Spleen (tissue), 11 donors: ENCODE data around the gene ZBTB7C. TPM values are rescaled to one million over a fixed set of nuclear protein-coding genes. Genes with fewer than 3 reads are reported as not detected.

Experiments used
- DNase-seq: peaks from one replicate; pipeline ENCODE4 v3.0.0-alpha.2; 2020
- H3K27ac ChIP-seq, 8 donors: fragments of 200-600 bp; sonication (generic) in 7 of 8; 1 replicate in 4 of 8; 2 replicates in 4 of 8; pipeline versions ENCODE4 v1.5.0 to v1.8.0; 2016 to 2021; ENCODE audit warnings: inconsistent platforms in 4 of 8, mild to moderate bottlenecking in 4 of 8, moderate library complexity in 1 of 8
- H3K27me3 ChIP-seq, 7 donors: fragments of 200-600 bp; sonication (generic) in 6 of 7; replicated peaks in 1 of 7; 1 replicate in 4 of 7; 2 replicates in 3 of 7; pipeline versions ENCODE4 v1.5.0 to v1.8.0; 2016 to 2021; ENCODE audit warnings: inconsistent platforms in 3 of 7, mild to moderate bottlenecking in 1 of 7
- H3K36me3 ChIP-seq, 6 donors: fragments of 200-600 bp; sonication (generic) in 5 of 6; 1 replicate in 4 of 6; 2 replicates in 2 of 6; pipeline versions ENCODE4 v1.5.0 to v1.8.0; 2016 to 2021; ENCODE audit warnings: inconsistent platforms in 2 of 6
- H3K4me1 ChIP-seq, 6 donors: fragments of 200-600 bp; sonication (generic) in 5 of 6; 1 replicate in 3 of 6; 2 replicates in 3 of 6; pipeline versions ENCODE4 v1.5.0 to v1.8.0; 2016 to 2021; ENCODE audit warnings: inconsistent platforms in 3 of 6
- H3K4me3 ChIP-seq, 8 donors: fragments of 200-600 bp; sonication (generic) in 7 of 8; 1 replicate in 4 of 8; 2 replicates in 4 of 8; pipeline versions ENCODE4 v1.5.0 to v1.8.0; 2016 to 2021; ENCODE audit warnings: inconsistent platforms in 4 of 8, mild to moderate bottlenecking in 4 of 8, moderate library complexity in 2 of 8
- H3K9me3 ChIP-seq, 8 donors: fragments of 200-600 bp; sonication (generic) in 7 of 8; 1 replicate in 4 of 8; 2 replicates in 4 of 8; pipeline versions ENCODE4 v1.5.0 to v1.8.0; 2016 to 2021; ENCODE audit warnings: inconsistent platforms in 4 of 8
- CTCF ChIP-seq, 11 experiments: fragments of 200-600 bp in 7 of 11; fragments of 450-650 bp in 4 of 11; sonication (generic) in 4 of 11; IDR thresholded peaks in 8 of 11; conservative IDR thresholded peaks in 3 of 11; 1 replicate in 7 of 11; 2 replicates in 4 of 11; pipeline versions ENCODE4 v1.4.0 to v1.8.0; 2016 to 2021; ENCODE audit warnings: antibody characterized with exemption in 11 of 11, inconsistent platforms in 4 of 11, mild to moderate bottlenecking in 1 of 11
- POLR2A ChIP-seq, 3 donors: fragments of 450-650 bp; IDR thresholded peaks; one replicate each; pipeline ENCODE4 v1.5.1; 2017; ENCODE audit warnings: antibody characterized with exemption in 3 of 3, mild to moderate bottlenecking in 1 of 3
- POLR2AphosphoS5 ChIP-seq, 3 donors: sonication (generic); formaldehyde crosslinking; IDR thresholded peaks; one replicate each; pipeline ENCODE4 v1.5.1; 2017; ENCODE audit warnings: antibody characterized with exemption in 3 of 3
- WGBS, 5 donors: extraction: QIAGEN DNeasy Blood & Tissue Kit in 3 of 5; methylation state at CpG; one replicate each; pipeline versions ENCODE4 v1.1.5 to v1.1.7; 2013 to 2018; 5-methylcytosine and 5-hydroxymethylcytosine counted together
- intact Hi-C: fragments of 100-400 bp; cut with DNase I; formaldehyde crosslinking; loops from one replicate; pipeline ENCODE4 v1.15.0; 2023; ENCODE audit warnings: low total_unique reads
- polyA plus RNA-seq, 3 donors: library from polyadenylated mRNA; stranded (reverse); fragments of 200-250 nt; gene quantifications; one replicate each; pipeline ENCODE4 v1.2.1, GENCODE V29; 2013
- small RNA-seq, 4 donors: library from RNA; depleted of rRNA; stranded (forward); fragments of <200 nt; gene quantifications; one replicate each; pipeline ENCODE3, GENCODE V24; 2016
- total RNA-seq, 7 donors: library from RNA; depleted of rRNA in 3 of 7; stranded (reverse); fragments of >200 nt in 3 of 7; fragmentation: NEBNext Ultra II Directional in 4 of 7; extraction: Animal tissue kit (Norgen Biotek cat#: 25700) in 4 of 7; gene quantifications; one replicate each; pipeline versions ENCODE4 v1.1.0 to v1.2.1, GENCODE V29; 2016 to 2021
- donor health status: healthy with polysubstance abuse.
- donor health status: DM: no; HTN: no; CAD: no; lungs with moderate emphysema.
- donor health status: DM: no; HTN: no; CAD: no.
- donor health status: Bipolar disorder and iron deficiency.
- donor health status: healthy.
- donor health status: DM: no; HTN: no; CAD: no.
- donor health status: DM: yes; HTN: yes; CAD: no.

ZBTB7C gene
- total and polyA plus RNA-seq, 10 donors, result 1.00 to 64.2 (median 18.8) TPM

GRCh38 chr18:47979611-47980200 lies 429.5 kb downstream of the ZBTB7C start:
- Histone ChIP-seq H3K4me1 (no peaks in the 10 kb centered on the region), H3K9me3 (peaks cover 0 to 10% (median 6%) of the 10 kb centered on the region in 8 donors), H3K4me3 (no peak overlapping the region), H3K27ac (no peak overlapping the region), H3K36me3 (no peaks in the 10 kb centered on the region), H3K27me3 (no peaks in the 10 kb centered on the region)
- DNase-seq, result no peak
- intact Hi-C loops, result no loop called here
- TF ChIP-seq CTCF (IDR thresholded peaks at IDR 0.05 in 8 of 11, conservative IDR thresholded peaks at IDR 0.05 in 3 of 11) (no peak), POLR2A (IDR thresholded peaks at IDR 0.05) (no peak), POLR2AphosphoS5 (IDR thresholded peaks at IDR 0.05) (no peak)
- WGBS, 5 donors, result 48 to 67% (median 57%) methylated on average over 4 to 5 of the region's 5 CpGs

- no peak for TF ChIP-seq POLR2A (IDR thresholded peaks at IDR 0.05)
- TF ChIP-seq POLR2AphosphoS5 (IDR thresholded peaks at IDR 0.05), result no peak
- no peak for TF ChIP-seq CTCF (IDR thresholded peaks at IDR 0.05 in 8 of 11, conservative IDR thresholded peaks at IDR 0.05 in 3 of 11)
- Histone ChIP-seq H3K27ac (no peak overlapping the region), H3K27me3 (no peaks in the 10 kb centered on the region), H3K4me1 (no peaks in the 10 kb centered on the region), H3K9me3 (peaks cover 0 to 10% (median 6%) of the 10 kb centered on the region in 8 donors), H3K4me3 (no peak overlapping the region), H3K36me3 (no peaks in the 10 kb centered on the region)
- DNase-seq, result no peak
- 80 to 94% (median 84%) methylated on average over 1 of the region's 1 CpG for WGBS, 5 donors
- intact Hi-C loops, result no loop called here
Observed at GRCh38 chr18:47978603-47979002, 430.6 kb downstream of the ZBTB7C start.

GRCh38 chr18:47978141-47978540 lies 431.0 kb downstream of the ZBTB7C start:
- H3K4me1 ChIP-seq, result no peaks in the 10 kb centered on the region
- no peak for TF ChIP-seq CTCF (IDR thresholded peaks at IDR 0.05 in 8 of 11, conservative IDR thresholded peaks at IDR 0.05 in 3 of 11)
- H3K27me3 ChIP-seq, result peaks cover 0 to 3% (median 0%) of the 10 kb centered on the region in 7 donors
- H3K4me3 ChIP-seq, result no peak overlapping the region
- no peak overlapping the region for H3K27ac ChIP-seq
- H3K36me3 ChIP-seq, result no peaks in the 10 kb centered on the region
- intact Hi-C loops, result no loop called here
- no peak for DNase-seq
- 91 to 100% (median 96%) methylated on average over 2 of the region's 2 CpGs for WGBS, 5 donors
- H3K9me3 ChIP-seq, result peaks cover 0 to 10% (median 6%) of the 10 kb centered on the region in 8 donors

Small RNA genes within 50 kb of the gene (small RNA-seq; reads per million reads assigned to genes)
- gene RNU6-708P, result 0 reads per million in 4 donors

Other genes starting within 250 kb of the ZBTB7C start
- gene CTIF, start 129.6 kb upstream of the ZBTB7C start, total RNA-seq, result 10 to 100 TPM; 14.3 to 39.2 (median 21.6) TPM
- 10 to 100 TPM in 1 of 3 donors, 1 to 10 TPM in 2; 5.2 to 13.9 (median 7.1) TPM for gene CTIF, start 129.6 kb upstream of the ZBTB7C start, polyA plus RNA-seq